K562 (cell line): ENCODE data around the gene GGA3.

Experiments
- ARHGAP35 ChIP-seq: fragments of 450-650 bp; IDR thresholded peaks from 2 replicates; pipeline ENCODE4 v1.6.1; 2018; ENCODE audit not compliant: partially characterized antibody
- CREB1 ChIP-seq, 2 experiments: sonication (generic) in 1 of 2; formaldehyde crosslinking in 1 of 2; IDR thresholded peaks; 2 replicates each; pipeline versions ENCODE4 v1.6.1 to v1.8.0; 2012 to 2022; ENCODE audit warnings: inconsistent platforms in 1 of 2, mild to moderate bottlenecking in 1 of 2, missing genetic modification reagents in 1 of 2, moderate library complexity in 1 of 2
- EZH2 ChIP-seq: IDR thresholded peaks from 2 replicates; pipeline ENCODE4 v1.6.1; 2012; ENCODE audit warnings: low read depth, mild to moderate bottlenecking, inconsistent platforms, low read length, borderline replicate concordance
- POLR2A ChIP-seq: fragments of 450-650 bp; conservative IDR thresholded peaks from 2 replicates; pipeline ENCODE4 v1.6.1; 2016
- SMC3 ChIP-seq: conservative IDR thresholded peaks from 2 replicates; pipeline ENCODE4 v1.6.1; 2011; ENCODE audit warnings: low read depth, low read length, improper control_type of control experiment; ENCODE audit not compliant: insufficient read depth

DNA sequence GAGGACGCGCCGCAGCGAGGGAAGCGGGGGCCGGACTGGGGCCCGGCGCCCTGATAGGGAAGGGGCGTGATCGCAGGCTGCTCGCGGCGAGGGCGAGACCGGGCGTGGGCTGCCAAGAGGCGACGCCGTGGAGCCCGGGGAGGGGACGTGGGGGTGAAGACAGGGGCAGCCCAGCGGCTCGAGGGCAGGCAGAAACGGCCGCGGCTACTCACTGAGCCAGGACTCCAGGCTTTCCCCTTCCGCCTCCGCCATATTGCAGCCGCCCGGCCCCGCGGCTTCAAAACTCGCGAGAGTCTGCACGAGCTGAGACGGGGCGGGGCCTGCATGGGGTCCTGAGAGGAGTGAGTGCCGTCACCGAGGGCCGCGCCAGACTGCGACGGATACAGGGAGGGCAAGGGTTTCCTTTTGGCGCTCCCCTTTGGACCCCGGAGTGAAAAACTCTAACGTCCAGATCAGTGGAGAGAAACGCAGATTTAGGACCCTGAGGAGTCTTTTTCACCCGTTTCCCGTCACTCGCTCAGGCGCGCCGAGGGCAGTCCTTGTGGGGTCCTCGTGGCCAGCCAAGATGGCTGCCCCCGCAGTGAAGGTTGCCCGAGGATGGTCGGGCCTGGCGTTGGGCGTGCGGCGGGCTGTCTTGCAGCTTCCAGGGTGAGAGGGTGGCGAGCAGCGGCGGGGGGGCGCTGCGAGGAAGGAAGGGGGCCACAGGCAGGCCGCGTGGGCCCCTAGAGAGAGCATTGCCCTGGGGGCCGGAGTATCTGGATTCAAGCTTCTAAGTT lies at the start of gene GGA3, which contains the start of gene MRPS7:
- TF ChIP-seq ARHGAP35 (peak; percentile 90), EZH2 (no peak), POLR2A (peak; percentile 95), SMC3 (0 out of 2 replicates have a peak, but pooled peaks have one; percentile 1), CREB1 (IDR thresholded peaks at IDR 0.05) (peak; percentile 59), CREB1 (CRISPR knock-in tag; IDR thresholded peaks at IDR 0.05) (peak; percentile 84)
